WTC11 (cell line): ENCODE data around the gene TERB2. TPM values are rescaled to one million over a fixed set of nuclear protein-coding genes. Genes with fewer than 3 reads are reported as not detected.
A peak's percentile ranks its signal among the peaks of the same experiment; 100 is the strongest.
"Not testable (repeated sequence)": the region's sequence is repeated elsewhere in the genome, so short reads cannot be mapped to it uniquely, and the experiment has no call there.

Experiments
- ATAC-seq: fragments of 200-7000 bp; cut with Tn5 transposase; 2 replicates; pipeline ENCODE4 v1.10.0; 2021; ENCODE audit warnings: mild to moderate bottlenecking, moderate library complexity
- CTCF ChIA-PET: fragments of 300-600 bp; sonication (Branson Sonifier 250); formaldehyde crosslinking; loops from one replicate; lab custom pipeline; 2021; ENCODE audit warnings: antibody characterized with exemption; lab: Charles Lee
- POLR2A ChIA-PET: fragments of 350-600 bp; sonication (Branson Sonifier 250); formaldehyde crosslinking; loops from one replicate; lab custom pipeline; 2021; ENCODE audit warnings: antibody characterized with exemption; lab: Charles Lee
- DNase-seq: peaks from one replicate; pipeline ENCODE4 v3.0.0; 2021; ENCODE audit warnings: low spot score
- H3K27ac Mint-ChIP-seq: 2 replicates; pipeline ENCODE4 v1.8.0; 2021; ENCODE audit warnings: mixed read lengths
- H3K27me3 Mint-ChIP-seq: 2 replicates; pipeline ENCODE4 v1.8.0; 2021; ENCODE audit warnings: low read depth, mild to moderate bottlenecking, moderate library complexity, mixed read lengths
- H3K36me3 Mint-ChIP-seq: 2 replicates; pipeline ENCODE4 v1.8.0; 2021; ENCODE audit warnings: mixed read lengths
- H3K4me1 Mint-ChIP-seq: 2 replicates; pipeline ENCODE4 v1.8.0; 2022; ENCODE audit warnings: mixed read lengths
- H3K4me3 Mint-ChIP-seq: 2 replicates; pipeline ENCODE4 v1.8.0; 2021; ENCODE audit warnings: mild to moderate bottlenecking, moderate library complexity, mixed read lengths
- H3K9me3 Mint-ChIP-seq: 2 replicates; pipeline ENCODE4 v1.8.0; 2021; ENCODE audit warnings: mixed read lengths
- ERG ChIP-seq: fragments of 250-450 bp; sonication (Bioruptor Pico); IDR thresholded peaks from 2 replicates; pipeline ENCODE4 v1.8.0; 2021; ENCODE audit warnings: mild to moderate bottlenecking
- ETV6 ChIP-seq: sonication (generic); formaldehyde crosslinking; IDR thresholded peaks from 2 replicates; pipeline ENCODE4 v1.8.1; 2022; ENCODE audit warnings: mild to moderate bottlenecking, missing genetic modification reagents
- GABPB1 ChIP-seq: sonication (generic); formaldehyde crosslinking; IDR thresholded peaks from 2 replicates; pipeline ENCODE4 v1.8.1; 2023; ENCODE audit warnings: mild to moderate bottlenecking, missing genetic modification reagents
- GRHL2 ChIP-seq: fragments of 250-450 bp; sonication (Bioruptor Pico); IDR thresholded peaks from 2 replicates; pipeline ENCODE4 v1.8.0; 2022; ENCODE audit warnings: mild to moderate bottlenecking, moderate library complexity; ENCODE audit not compliant: insufficient replicate concordance, severe bottlenecking
- HMGXB4 ChIP-seq: sonication (generic); formaldehyde crosslinking; IDR thresholded peaks from 2 replicates; pipeline ENCODE4 v1.8.1; 2023; ENCODE audit warnings: mild to moderate bottlenecking, moderate library complexity, missing genetic modification reagents
- IRF1 ChIP-seq: sonication (generic); formaldehyde crosslinking; IDR thresholded peaks from 2 replicates; pipeline ENCODE4 v1.8.0; 2023; ENCODE audit warnings: missing genetic modification reagents
- NR1H2 ChIP-seq: sonication (generic); formaldehyde crosslinking; IDR thresholded peaks from 2 replicates; pipeline ENCODE4 v1.9.0; 2021; ENCODE audit warnings: mild to moderate bottlenecking, moderate library complexity, missing genetic modification reagents
- OVOL2 ChIP-seq: fragments of 250-450 bp; sonication (Bioruptor Pico); IDR thresholded peaks from 2 replicates; pipeline ENCODE4 v1.9.0; 2021; ENCODE audit warnings: mild to moderate bottlenecking, borderline replicate concordance
- RELA ChIP-seq: sonication (generic); formaldehyde crosslinking; IDR thresholded peaks from 2 replicates; pipeline ENCODE4 v1.8.1; 2022; ENCODE audit warnings: missing genetic modification reagents, mild to moderate bottlenecking, borderline replicate concordance
- SMAD4 ChIP-seq: sonication (generic); formaldehyde crosslinking; IDR thresholded peaks from 2 replicates; pipeline ENCODE4 v1.8.0; 2022; ENCODE audit warnings: mild to moderate bottlenecking, missing genetic modification reagents
- total RNA-seq: library from RNA; stranded (reverse); gene quantifications from 3 replicates; pipeline ENCODE4 v1.2.3, GENCODE V29; 2021

TERB2 gene
- total RNA-seq, 1 experiment from 2014 or later: not detected

- ATAC-seq, H3K4me1 Mint-ChIP-seq, CTCF ChIA-PET, POLR2A ChIA-PET, H3K36me3 Mint-ChIP-seq, H3K27ac Mint-ChIP-seq, H3K27me3 Mint-ChIP-seq, H3K4me3 Mint-ChIP-seq, DNase-seq: not testable (repeated sequence)
- peak; percentile 37; the same call in 1 of the 2 replicates for TF ChIP-seq GABPB1
- peaks cover 15% of the 10 kb centered on the region for H3K9me3 Mint-ChIP-seq
These were observed 23.3 kb downstream of the TERB2 start for GRCh38 chr15:44979617-44980339.

- POLR2A ChIA-PET, H3K27me3 Mint-ChIP-seq, H3K27ac Mint-ChIP-seq, ATAC-seq, H3K36me3 Mint-ChIP-seq, DNase-seq, H3K4me1 Mint-ChIP-seq, H3K4me3 Mint-ChIP-seq, CTCF ChIA-PET: not testable (repeated sequence)
- peaks cover 15% of the 10 kb centered on the region for H3K9me3 Mint-ChIP-seq
These were observed 27.7 kb downstream of the TERB2 start for GRCh38 chr15:44984144-44984543.

GRCh38 chr15:44986346-44987055 is 30.0 kb downstream of the TERB2 start:
- CTCF ChIA-PET: interaction anchor here (1.1 kb wide), 1 partner anchor 132 kb away, joined by 5 read pairs; no protein-coding TSS in a partner anchor
- H3K27me3 Mint-ChIP-seq, DNase-seq, ATAC-seq, H3K36me3 Mint-ChIP-seq, POLR2A ChIA-PET, H3K27ac Mint-ChIP-seq, H3K4me1 Mint-ChIP-seq, H3K9me3 Mint-ChIP-seq, H3K4me3 Mint-ChIP-seq: not testable (repeated sequence)

GRCh38 chr15:44987711-44988110 is 31.2 kb downstream of the TERB2 start:
- POLR2A ChIA-PET, H3K9me3 Mint-ChIP-seq, ATAC-seq, H3K36me3 Mint-ChIP-seq, H3K27ac Mint-ChIP-seq, DNase-seq, H3K27me3 Mint-ChIP-seq, H3K4me3 Mint-ChIP-seq, H3K4me1 Mint-ChIP-seq, CTCF ChIA-PET: not testable (repeated sequence)

GRCh38 chr15:44988184-44988869 is 31.8 kb downstream of the TERB2 start:
- CTCF ChIA-PET: interaction anchor here (0.6 kb wide), 1 partner anchor 81 kb away, joined by 4 read pairs; no protein-coding TSS in a partner anchor
- POLR2A ChIA-PET, H3K4me3 Mint-ChIP-seq, DNase-seq, H3K9me3 Mint-ChIP-seq, H3K4me1 Mint-ChIP-seq, ATAC-seq, H3K27ac Mint-ChIP-seq, H3K36me3 Mint-ChIP-seq: not testable (repeated sequence)
- peaks cover 11% of the 10 kb centered on the region for H3K27me3 Mint-ChIP-seq

- CTCF ChIA-PET: interaction anchor here (0.6 to 1.4 kb wide), 2 partner anchors 80 to 129 kb away, joined by 3 to 4 read pairs; no protein-coding TSS in a partner anchor
- DNase-seq, H3K9me3 Mint-ChIP-seq, H3K36me3 Mint-ChIP-seq, H3K4me1 Mint-ChIP-seq, H3K4me3 Mint-ChIP-seq, POLR2A ChIA-PET, H3K27ac Mint-ChIP-seq, ATAC-seq: not testable (repeated sequence)
- peaks cover 13% of the 10 kb centered on the region for H3K27me3 Mint-ChIP-seq
These were observed 32.4 kb downstream of the TERB2 start for GRCh38 chr15:44988870-44989219.

- DNase-seq, CTCF ChIA-PET, H3K4me1 Mint-ChIP-seq, POLR2A ChIA-PET, ATAC-seq, H3K27ac Mint-ChIP-seq, H3K4me3 Mint-ChIP-seq, H3K36me3 Mint-ChIP-seq: not testable (repeated sequence)
- peaks cover 21% of the 10 kb centered on the region for H3K27me3 Mint-ChIP-seq
- H3K9me3 Mint-ChIP-seq: peaks cover 15% of the 10 kb centered on the region
These were observed 41.1 kb downstream of the TERB2 start for GRCh38 chr15:44997632-44998031.

- Mint-ChIP-seq H3K9me3 (peaks cover 15% of the 10 kb centered on the region), H3K27ac (no peak overlapping the region)
- CTCF ChIA-PET: no interaction called here
- TF ChIP-seq IRF1 (CRISPR knock-in tag): no peak
- TF ChIP-seq HMGXB4 (CRISPR knock-in tag): no peak
- no peak for TF ChIP-seq ETV6 (CRISPR knock-in tag)
- TF ChIP-seq ERG (CRISPR knock-in tag): no peak
- no peak for TF ChIP-seq GRHL2 (CRISPR knock-in tag)
- TF ChIP-seq OVOL2 (CRISPR knock-in tag): no peak
- TF ChIP-seq SMAD4 (CRISPR knock-in tag): no peak
- no peak for TF ChIP-seq RELA (CRISPR knock-in tag)
- no peak for TF ChIP-seq NR1H2
These were observed 42.6 kb downstream of the TERB2 start for GRCh38 chr15:44999105-44999504.

More at GRCh38 chr15:44999105-44999504, 42.6 kb downstream of the TERB2 start:
- H3K36me3 Mint-ChIP-seq: no peaks in the 10 kb centered on the region
- POLR2A ChIA-PET: no interaction called here
- H3K4me1 Mint-ChIP-seq: no peaks in the 10 kb centered on the region
- no peak for DNase-seq
- no peak for ATAC-seq
- H3K4me3 Mint-ChIP-seq: no peak overlapping the region
- peaks cover 11% of the 10 kb centered on the region for H3K27me3 Mint-ChIP-seq
